Superior temporal gyrus (tissue), 1 donor: ENCODE results near the gene GP1BA.

Experiments
- DNase-seq: peaks from one replicate; pipeline ENCODE4 v3.0.0-alpha.2; 2016; ENCODE audit errors: extremely low spot score

Gene GP1BA

GRCh38 chr17:4950746-4951204, 18.7 kb downstream of the GP1BA start, which contains the start of gene ENO3:
Gene ENO3 (plus strand): TSS chr17:4951119. CDS start chr17:4951830, 711 bp downstream.
- DNase-seq = no peak

- no peak for DNase-seq
Observed at GRCh38 chr17:4951486-4951885, 19.4 kb downstream of the GP1BA start.

- no peak for DNase-seq
Observed at GRCh38 chr17:4953451-4953961, 21.4 kb downstream of the GP1BA start.

- DNase-seq = no peak
Observed at GRCh38 chr17:4955091-4955490, 23.0 kb downstream of the GP1BA start.

GRCh38 chr17:4956493-4957061, 24.5 kb downstream of the GP1BA start:
- DNase-seq = no peak

- DNase-seq = no peak
Observed at GRCh38 chr17:4958102-4958501, 26.0 kb downstream of the GP1BA start.

- DNase-seq = no peak
Observed at GRCh38 chr17:4959261-4959965, 27.3 kb downstream of the GP1BA start.

GRCh38 chr17:4960279-4960922, 28.3 kb downstream of the GP1BA start:
- no peak for DNase-seq

- no peak for DNase-seq
Observed at GRCh38 chr17:4965311-4965986, 33.4 kb downstream of the GP1BA start.

GRCh38 chr17:4966844-4967538, 34.9 kb downstream of the GP1BA start:
- peak; percentile 99 for DNase-seq

GRCh38 chr17:4967539-4968485, 35.7 kb downstream of the GP1BA start, which contains the start of gene SPAG7:
Gene SPAG7 (minus strand): TSS chr17:4967817. CDS start chr17:4967804, 13 bp downstream.
- DNase-seq = peak; percentile 99

GRCh38 chr17:4968486-4969046, 36.5 kb downstream of the GP1BA start:
- DNase-seq = no peak

GRCh38 chr17:4969047-4969550, 37.0 kb downstream of the GP1BA start:
- DNase-seq = no peak

GRCh38 chr17:4969551-4970173, 37.6 kb downstream of the GP1BA start:
- no peak for DNase-seq

GRCh38 chr17:4970273-4970672, 38.2 kb downstream of the GP1BA start:
- no peak for DNase-seq

GRCh38 chr17:4971826-4972225, 39.7 kb downstream of the GP1BA start:
- no peak for DNase-seq

GRCh38 chr17:4972322-4972721, 40.2 kb downstream of the GP1BA start:
- no peak for DNase-seq

- no peak for DNase-seq
Observed at GRCh38 chr17:4972752-4973151, 40.7 kb downstream of the GP1BA start.
